HG03439 (cell line): ENCODE data around the gene TSPAN9.
A peak's percentile ranks its signal among the peaks of the same experiment; 100 is the strongest.

ENCODE experiments used
- ATAC-seq: cut with Tn5 transposase; IDR thresholded peaks from one replicate; pipeline ENCODE4 v1.9.1; 2021; ENCODE audit warnings: mild to moderate bottlenecking, moderate library complexity; ENCODE audit not compliant: unreplicated experiment

Gene TSPAN9

DNA sequence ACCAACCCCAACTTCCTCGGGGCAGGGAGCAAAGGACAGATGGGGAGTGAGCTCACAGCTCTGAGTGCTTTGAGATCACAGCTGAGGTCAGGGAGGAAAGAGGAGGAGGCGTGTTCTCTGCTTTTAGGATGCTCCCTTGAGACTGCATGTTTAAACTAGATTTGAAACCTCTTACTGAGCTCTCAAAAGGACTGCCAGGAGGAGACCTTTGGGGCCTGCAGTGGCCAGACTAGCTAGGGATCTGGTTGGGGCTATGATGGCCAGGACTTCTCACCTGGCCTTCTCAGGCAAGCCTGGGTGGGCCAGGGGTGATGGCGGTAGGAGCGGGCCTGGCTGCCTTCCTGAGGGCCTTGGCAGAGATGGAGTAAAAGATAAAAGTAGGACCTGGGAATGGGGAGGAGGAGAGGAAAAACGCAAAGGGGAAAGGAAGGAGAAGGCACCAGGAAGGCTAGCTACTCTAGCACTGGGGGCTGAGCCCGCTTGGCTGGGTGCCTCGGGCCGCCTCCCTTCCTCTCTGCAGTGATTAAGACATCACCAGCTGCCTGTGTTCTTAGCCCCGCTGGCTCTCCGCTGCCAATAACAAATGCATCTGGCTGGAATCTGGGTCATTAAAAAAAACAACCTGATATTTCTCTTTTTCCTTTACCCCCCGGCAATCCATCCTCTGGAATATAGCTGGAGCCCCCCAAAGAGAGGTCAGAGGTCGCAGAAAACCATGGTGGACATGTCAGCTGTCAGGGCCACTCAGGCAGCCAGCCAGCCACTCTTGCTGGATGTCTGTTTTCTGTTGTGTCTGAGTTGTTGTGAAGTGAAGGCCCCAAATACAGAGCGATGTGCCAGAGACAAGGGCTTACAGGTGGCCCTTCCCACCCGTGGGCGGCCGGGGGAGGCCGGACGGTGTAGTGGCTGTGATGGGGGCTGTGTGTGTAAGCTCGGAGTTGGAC, 141.3 kb downstream of the TSPAN9 start:
- no peak for ATAC-seq

DNA sequence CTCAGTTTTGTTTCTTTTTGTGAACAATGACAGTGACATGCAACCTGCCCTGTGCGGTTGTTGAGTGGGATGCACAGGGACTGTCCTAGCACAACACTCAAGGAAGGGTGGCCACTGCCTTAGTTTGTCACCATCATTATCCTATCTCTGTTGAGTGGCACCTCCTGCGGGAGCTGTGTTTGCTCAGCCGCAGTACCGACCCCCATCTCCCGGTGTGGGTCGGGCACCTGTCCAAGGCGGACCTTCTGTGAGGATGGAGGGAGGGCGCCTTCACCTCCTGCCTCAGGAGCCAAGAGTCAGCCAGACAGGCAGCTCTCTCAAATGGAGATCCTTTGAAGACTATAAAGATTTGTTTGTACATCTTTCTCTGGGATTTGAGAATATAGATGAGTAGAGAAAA, 142.1 kb downstream of the TSPAN9 start:
- ATAC-seq: no peak

DNA sequence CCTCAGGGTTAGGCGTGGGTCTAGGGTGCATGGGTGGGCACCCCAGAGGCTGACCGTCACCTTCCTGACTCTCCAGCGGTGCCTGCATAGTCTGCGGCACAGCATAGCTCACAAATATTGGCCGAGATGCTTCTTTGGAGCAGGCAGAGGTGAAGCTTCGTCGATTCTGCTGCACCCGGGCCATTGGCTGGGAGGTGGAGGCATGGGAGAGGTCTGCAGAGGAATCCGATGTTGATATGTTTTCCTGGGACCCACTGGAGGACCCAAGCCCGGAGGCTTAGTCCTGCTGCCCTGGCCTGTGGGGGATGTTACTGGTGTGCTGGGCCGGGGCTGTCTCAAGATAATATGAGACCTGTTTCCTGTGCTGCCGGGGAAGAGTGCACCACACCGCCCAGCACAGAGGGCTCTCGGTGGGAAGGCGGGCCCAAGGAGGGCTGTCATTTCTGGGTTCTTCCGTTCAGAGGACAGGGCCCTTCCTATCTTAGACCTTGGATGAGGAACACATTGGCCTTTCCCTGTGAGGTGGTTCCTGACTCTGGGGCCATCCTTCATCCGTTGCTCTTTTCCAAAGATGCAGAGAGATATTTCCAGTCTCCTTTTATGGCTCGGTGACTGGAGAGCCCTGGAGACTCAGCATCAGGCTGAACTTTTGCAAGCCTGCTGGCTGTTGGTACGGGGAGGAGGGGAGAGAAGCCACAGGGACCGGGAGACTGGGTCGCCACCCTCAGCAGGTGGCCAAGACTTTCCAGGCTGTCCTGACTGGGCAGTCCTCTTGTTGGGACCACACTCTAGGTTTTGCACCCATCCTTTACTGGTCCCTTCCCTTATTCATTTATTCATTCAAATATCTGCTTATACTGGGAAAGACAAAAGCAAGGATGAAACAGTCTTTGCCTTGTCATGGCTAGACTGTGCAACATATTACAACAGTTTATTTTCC, 143.5 kb downstream of the TSPAN9 start:
- no peak for ATAC-seq

DNA sequence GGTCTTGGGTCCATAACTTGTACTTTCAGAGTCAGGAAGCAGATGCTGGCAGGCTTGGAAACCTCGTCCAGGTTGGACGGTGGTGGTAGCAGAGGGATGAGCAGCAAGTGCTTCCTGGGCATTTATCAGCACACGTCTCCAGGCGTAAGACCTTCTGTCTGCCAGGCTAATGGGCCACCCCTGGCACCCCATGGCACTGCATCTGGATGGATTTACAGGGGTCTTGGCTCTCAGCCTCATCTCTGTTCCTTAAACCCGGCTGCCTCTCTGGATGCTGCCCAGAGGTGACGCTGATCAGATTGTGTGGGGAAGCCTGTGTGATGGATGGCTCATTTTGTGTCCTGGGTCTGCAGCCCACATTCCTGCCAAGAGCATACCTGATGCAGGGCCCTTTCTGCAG, 145.1 kb downstream of the TSPAN9 start:
- ATAC-seq: no peak

DNA sequence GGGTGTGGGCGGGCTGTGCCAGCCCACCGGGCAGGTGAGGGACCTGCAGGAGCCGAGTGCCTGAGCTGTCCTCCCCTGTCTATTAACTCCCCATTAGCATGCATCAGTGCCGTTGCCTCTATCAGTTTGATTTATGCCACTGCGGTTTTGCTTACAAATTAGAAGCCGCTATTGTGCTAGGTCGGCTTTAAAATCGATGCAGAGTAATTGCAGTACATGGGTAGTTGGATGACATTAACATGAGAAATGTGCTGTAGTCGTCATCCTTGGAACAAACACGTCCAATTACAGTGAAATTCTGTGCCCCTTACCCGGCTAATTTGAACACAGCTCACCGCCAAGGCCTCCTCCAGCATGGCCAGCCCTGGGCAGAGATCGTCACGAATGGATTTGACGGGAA, 145.8 kb downstream of the TSPAN9 start:
- no peak for ATAC-seq

DNA sequence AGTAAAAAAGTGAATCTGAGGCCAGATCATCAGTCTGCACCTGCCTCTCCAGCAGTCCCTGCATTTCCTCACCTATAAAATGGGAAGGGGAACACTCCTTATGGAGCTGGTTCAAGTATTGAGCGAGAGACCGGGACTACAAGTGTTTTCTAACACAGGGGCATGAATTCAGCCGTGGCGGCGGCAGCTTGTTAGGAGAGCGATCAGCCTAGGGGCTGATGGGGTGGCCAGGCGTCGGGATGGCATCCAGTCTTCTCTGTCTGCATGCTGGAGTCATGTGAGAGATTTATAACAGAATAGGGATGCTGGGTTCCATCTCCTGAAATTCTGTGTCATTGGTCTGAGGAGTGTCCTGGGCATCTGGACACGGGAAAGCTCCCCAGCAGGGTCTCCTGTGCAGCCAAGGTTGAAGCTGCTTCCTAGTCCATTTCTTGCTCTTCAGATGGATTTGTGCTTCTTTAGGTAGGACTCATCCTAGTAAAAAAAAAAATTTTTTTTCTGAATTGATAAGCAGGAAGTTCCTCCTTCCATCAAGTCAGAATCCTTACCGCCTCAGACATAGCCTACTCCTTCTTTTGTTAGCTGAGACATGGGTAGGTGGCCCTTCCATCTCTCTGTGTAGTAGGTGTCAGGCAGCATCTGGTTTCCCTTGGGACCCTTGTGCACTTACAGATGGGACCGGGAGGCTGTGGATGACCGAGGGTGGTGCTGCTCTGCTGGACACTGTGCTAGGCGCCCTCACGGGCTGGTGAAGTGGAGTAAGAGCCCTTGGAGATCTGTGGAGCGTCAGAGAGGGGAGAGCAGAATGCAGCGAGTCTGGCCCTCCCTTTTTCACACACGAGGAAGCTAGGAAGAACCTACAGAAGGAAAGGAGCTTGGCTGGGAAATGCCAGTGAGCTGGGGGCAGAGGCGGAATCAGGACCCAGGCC, 146.7 kb downstream of the TSPAN9 start:
- no peak for ATAC-seq

DNA sequence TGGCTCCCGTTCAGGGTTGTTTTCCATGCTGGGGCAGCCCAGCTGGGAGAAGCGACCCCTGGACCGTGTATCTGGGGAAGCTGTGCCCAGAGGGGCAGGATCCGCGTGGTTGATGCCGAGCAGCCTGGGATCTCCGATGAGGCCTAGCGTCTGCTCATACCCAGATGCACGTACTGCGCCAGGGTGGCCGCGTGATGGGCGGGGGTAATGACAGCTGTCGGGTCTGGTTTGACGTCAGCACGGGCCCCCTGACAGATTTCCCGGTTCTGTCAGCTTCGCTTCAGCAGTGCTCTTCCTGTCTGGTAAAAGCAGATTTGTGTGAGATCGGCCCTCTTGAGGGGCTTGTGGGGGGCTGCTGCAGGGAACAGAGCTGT, 147.3 kb downstream of the TSPAN9 start:
- no peak for ATAC-seq

DNA sequence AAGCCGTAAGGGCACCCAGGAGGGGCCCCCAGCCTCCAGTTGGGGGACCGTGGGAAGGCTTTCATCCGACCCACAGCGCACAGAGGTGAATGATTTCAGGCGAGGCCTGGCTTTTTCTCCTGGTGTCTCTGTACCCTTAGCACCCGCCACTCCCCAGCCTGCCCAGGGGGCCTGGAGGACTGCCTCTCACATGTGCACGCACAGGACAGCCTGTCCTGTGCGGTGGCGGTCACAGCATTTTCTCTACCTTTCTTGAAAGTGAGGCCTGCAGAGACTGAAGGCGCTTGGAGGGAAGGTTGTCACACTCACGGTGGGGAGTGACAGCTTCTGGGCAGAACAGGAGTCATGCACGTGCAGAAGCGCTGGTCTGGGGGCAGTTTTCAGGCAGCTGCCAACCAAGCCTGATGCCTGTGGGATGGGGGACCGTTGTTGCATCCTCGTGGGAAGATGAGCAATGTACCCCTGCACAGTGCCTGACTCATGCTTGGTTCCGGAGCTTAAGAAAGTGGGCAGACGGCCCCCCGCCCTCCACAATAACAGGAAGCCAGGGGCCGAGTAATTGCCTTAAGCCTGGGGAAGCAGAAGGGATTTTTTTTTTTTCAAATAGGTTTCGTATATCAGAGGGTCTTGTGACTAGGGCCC, 148.1 kb downstream of the TSPAN9 start:
- ATAC-seq: no peak

DNA sequence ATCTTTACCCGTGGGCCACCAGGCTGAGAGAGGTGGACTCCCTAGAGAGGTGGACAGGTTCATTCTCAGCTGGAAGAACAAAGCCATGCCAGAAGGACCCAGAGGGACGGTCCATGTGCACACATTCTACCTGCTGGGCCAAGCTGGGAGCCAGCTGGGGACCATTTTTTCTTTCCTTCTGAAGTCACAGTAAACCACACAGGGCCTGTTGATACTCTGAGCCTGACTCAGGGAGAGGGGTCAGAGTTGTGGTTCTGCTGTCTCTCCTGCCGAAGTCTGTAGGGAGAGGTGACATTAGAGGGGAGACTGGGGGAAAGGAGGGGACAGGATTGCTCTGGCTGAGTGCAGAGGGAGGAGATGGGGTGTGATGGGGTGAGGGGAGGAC, 148.6 kb downstream of the TSPAN9 start:
- no peak for ATAC-seq

DNA sequence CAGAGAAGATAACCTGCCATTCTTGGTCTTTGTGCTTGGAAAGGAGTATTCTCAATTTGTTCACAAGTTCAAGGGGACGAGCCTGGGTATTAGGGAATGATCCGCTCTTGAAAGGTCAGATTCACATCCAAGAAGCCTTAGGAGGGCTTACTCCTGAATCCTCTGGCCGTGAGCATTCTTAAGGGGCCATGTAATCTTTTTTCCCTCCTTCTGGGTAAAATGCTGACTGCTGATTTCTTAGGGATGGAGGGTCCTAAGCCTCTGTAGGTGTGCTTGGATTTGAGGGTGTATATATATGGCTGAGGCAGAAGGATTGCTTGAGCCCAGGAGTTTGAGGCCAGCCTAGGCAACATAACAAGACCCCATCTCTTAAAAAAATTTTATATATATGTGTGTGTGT, 149.1 kb downstream of the TSPAN9 start:
- ATAC-seq: no peak

DNA sequence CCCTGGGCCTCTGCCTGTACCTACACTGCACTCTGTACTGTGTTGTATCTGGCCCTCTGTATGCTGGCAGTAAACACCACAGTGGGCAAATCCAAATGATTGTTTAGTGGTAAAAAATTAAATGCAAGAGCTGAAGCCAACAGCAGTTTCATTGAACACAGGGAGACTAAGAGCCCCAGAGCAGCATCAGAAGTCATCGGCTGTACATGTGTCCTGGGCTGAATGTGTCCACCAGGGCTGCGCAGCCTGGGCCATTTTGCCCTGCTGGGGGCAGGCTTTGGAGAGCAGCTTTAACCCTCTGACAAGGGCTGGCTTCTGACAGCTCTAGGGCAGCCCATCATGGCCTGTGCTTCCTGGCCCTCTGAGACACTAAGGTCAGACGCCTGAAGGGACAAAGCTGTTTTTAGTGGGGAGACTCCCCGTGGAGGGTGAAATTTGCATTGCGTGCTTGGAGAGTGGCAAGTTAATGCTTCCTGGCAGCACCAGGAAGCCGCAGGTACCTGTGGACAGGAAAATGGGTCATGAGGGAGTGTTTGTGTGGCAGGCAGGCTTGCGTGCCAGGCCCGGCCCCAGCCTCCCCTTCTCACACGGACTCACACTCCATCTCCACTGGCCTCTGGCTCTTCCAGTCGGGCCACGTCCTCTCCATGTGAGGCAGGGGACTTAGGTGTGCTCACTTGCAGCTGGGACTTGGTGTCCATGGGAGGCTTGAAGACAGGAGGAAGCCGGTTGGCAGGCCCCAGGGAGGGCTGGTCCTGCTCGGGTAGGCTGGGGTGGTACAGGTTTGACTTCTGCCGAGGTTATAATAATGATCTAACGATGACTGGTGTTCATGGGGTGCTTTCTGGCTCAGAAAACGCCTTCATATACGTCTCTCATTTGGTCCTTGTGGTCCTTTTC, 150.1 kb downstream of the TSPAN9 start:
- ATAC-seq: no peak

DNA sequence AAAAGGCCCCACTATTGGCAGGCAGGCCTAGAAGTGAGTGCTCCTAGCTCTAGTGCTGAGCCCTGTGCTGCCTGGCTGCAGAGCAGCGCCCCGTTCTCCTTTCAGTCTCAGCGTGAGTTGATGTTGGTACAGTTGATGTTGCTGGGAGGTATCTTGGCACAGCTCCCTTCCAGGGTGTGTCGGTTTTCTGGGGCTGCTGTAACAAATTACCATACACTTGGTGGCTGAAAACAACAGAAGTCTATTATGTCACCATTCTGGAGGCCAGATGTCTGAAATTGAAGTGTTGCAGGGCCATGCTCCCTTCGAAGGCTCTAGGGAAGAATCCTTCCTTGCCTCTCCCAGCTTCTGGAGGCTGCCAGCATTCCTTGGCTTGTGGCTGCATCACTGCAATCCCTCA, 151.4 kb downstream of the TSPAN9 start:
- no peak for ATAC-seq

DNA sequence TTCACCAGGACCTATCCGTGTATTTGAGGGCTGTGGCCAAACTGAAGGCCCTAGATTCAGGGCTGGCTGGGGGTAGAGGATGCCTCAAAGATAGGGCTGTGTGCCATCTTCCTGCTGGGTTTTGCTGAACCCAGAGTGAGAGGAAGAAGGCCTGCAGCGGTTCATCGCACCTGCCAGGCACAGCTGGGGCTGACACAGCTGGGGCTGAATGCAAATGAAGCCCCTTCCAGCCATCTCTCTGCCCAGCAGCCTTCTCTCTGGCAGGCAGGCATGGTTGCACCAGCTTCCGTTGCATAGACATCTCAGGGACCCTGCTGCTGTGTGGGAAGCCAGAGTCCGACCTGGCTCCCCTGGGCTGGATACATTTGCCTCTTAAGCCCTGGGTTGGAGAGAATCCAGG, 152.4 kb downstream of the TSPAN9 start:
- no peak for ATAC-seq

DNA sequence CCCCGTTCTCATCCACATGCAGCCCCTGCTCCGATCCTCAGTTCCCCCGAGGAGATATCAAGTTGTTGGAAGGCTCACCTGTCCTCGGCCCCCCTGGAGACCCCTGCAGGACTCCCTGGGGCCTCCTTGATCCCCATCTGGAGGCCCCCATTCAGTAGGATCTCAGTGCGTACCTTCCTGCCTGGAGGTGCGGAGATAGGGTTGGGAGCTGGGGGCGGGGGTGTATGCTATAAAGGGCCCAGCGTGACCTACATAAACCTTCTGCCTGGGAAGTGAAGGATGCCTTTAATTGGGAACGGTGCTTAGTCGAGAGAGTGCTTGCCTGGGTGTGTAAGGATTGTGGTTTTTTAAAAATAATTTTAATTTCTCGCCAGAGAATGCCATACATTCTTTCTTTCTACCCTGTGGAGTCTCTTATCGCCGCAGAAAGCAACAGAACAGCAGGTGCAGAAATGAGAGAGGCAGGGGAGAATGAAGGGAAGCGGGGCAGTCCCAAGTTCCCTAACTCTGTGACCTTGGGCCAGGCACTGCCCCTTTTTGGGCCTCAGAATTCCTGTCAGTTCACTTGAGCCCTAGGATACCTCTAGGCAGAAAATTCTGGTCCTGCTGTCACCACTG, 153.7 kb downstream of the TSPAN9 start:
- ATAC-seq: no peak

DNA sequence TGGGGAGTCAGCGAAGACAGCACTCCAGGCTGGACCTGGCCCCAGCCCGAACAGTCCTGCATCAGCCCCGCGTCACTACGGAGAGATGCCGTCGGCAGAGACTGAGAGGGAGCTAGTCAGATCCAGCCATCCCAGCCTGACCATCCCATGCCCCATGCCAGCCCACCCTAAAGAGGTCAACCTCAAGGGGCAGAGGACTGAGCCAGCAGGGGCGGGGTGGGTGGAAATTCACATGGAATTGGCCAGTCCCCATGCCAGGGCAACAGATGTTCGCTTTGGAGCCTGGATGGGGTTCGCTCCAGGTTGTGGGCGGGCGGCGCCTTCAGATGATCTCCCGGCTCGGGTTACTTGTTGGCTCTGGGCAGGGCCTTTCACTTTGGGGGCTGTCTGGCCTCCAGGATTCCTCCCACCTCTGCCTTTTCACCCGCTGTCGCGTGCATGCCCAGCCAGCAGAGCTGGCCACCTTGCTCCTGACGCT, 154.3 kb downstream of the TSPAN9 start:
- ATAC-seq: no peak

DNA sequence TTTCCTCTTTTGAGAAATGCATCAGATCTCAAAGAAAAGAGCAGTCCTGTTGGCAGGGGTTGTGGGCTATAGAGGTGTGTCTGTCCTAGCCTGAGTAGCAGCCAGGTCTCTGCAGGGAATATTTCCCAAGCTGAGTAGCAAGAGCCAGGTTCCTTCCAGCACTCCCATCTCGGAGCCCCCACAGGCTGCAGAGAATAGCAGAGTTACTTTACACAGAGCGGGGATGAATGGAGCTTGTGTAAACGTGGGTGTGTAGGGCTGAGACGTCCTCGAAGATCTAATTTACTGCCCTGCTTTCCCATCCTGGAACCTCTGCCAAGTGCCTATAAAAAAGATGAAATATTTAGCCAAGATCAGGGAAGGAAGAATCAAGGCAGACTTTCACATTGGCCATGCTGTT, 156.6 kb downstream of the TSPAN9 start:
- ATAC-seq: no peak

DNA sequence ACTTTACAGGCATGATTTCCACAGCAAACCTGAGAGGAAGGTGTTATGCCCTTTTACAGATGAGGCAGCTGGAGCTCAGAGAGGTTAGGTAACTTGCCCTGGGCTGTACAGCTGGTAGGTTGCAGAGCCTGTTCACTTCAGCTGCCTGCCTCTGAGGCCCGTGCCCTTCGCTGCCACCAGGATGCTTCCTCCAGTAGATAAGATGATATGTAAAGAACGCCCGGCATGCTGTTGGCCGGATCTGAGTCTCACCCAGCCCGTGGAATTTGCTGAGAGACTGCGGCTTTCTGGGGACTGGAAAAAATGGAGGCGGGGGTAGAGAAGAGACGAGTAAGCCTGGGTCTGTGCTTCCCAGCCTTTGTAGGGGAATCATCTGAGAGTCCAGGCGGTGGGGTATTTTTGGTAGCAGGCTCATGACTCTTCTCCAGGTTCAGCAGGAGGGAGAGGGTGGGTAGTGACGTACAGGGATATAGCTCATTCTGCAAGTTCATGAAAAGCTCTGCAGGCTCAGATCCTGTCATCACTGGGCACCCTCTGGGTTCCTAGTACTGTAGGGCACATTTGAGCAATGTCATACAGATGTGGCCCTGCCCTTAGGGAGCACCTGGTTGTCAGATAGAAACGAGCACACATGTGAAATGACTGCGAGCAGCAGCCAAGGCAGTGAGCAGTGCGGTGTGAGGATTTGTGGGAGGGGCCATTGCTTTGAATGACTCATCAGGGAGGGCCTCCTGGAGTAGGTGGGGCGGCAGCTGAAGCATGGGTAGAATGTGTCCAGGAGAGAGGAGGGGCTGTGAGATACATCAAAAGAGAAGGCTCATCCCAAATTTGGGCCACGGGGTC, 159.4 kb downstream of the TSPAN9 start:
- ATAC-seq: peak; percentile 49

DNA sequence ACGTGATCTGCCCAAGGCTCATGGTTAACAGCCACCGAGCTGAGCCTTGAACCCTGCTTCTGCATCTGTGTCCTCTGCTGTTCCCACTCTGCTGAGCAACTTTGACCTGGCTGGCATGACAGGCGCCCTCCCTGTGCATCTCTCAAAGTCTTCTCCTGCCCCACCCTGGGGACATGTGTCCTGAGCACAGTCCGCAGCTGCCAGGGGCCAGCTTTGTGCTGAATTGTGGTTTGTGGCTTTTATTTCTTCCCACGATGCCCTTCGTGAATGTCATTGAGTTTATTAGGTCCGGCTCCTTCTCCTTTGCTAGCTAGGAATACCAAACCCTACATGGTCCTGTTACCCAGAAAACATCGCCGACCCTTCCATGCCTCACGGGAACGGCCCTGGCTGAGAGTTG, 161.0 kb downstream of the TSPAN9 start:
- no peak for ATAC-seq
